Putamen (tissue), 1 donor: ENCODE data around the gene KCMF1.

ENCODE experiments used
- DNase-seq: peaks from one replicate; pipeline ENCODE4 v3.0.0-alpha.2; 2016; ENCODE audit warnings: low spot score

Gene KCMF1

GRCh38 chr2:84986018-84986417, 15.1 kb downstream of the KCMF1 start:
- no peak for DNase-seq

- DNase-seq, result no peak
These were observed 18.5 kb downstream of the KCMF1 start for GRCh38 chr2:84989422-84989821.

- DNase-seq, result no peak
These were observed 19.0 kb downstream of the KCMF1 start for GRCh38 chr2:84989927-84990326.

- DNase-seq, result no peak
These were observed 20.6 kb downstream of the KCMF1 start for GRCh38 chr2:84991404-84992160.

- no peak for DNase-seq
These were observed 24.9 kb downstream of the KCMF1 start for GRCh38 chr2:84995826-84996225.

- no peak for DNase-seq
These were observed 25.9 kb downstream of the KCMF1 start for GRCh38 chr2:84996909-84997308.

- DNase-seq, result no peak
These were observed 28.6 kb downstream of the KCMF1 start for GRCh38 chr2:84999553-84999955.

- DNase-seq, result no peak
These were observed 30.6 kb downstream of the KCMF1 start for GRCh38 chr2:85001595-85001994.

- no peak for DNase-seq
These were observed 31.6 kb downstream of the KCMF1 start for GRCh38 chr2:85002534-85002933.

GRCh38 chr2:85008252-85008651, 37.3 kb downstream of the KCMF1 start:
- DNase-seq, result no peak

GRCh38 chr2:85009019-85009618, 38.2 kb downstream of the KCMF1 start:
- DNase-seq, result no peak

- DNase-seq, result no peak
These were observed 39.4 kb downstream of the KCMF1 start for GRCh38 chr2:85010404-85010803.

GRCh38 chr2:85011098-85011497, 40.1 kb downstream of the KCMF1 start:
- no peak for DNase-seq

GRCh38 chr2:85011747-85012146, 40.8 kb downstream of the KCMF1 start:
- DNase-seq, result no peak

- no peak for DNase-seq
These were observed 41.5 kb downstream of the KCMF1 start for GRCh38 chr2:85012431-85012830.

- DNase-seq, result no peak
These were observed 41.9 kb downstream of the KCMF1 start for GRCh38 chr2:85012855-85013254.

- DNase-seq, result no peak
These were observed 44.8 kb downstream of the KCMF1 start for GRCh38 chr2:85015653-85016360.

GRCh38 chr2:85016446-85016845, 45.5 kb downstream of the KCMF1 start:
- no peak for DNase-seq

- no peak for DNase-seq
These were observed 46.6 kb downstream of the KCMF1 start for GRCh38 chr2:85017411-85018048.

- DNase-seq, result no peak
These were observed 47.1 kb downstream of the KCMF1 start for GRCh38 chr2:85018049-85018447.

GRCh38 chr2:85019121-85019520, 48.2 kb downstream of the KCMF1 start:
- no peak for DNase-seq

- no peak for DNase-seq
These were observed 51.3 kb downstream of the KCMF1 start for GRCh38 chr2:85022232-85022631.
